ENCODE data around the gene ARRDC2. TPM values are rescaled to one million over a fixed set of nuclear protein-coding genes. Genes with fewer than 3 reads are reported as not detected.
"Not testable (repeated sequence)": the region's sequence is repeated elsewhere in the genome, so short reads cannot be mapped to it uniquely, and the experiment has no call there.

Gene ARRDC2
- total RNA-seq, 1 donor from 2014 or later, result 6.3 TPM

GRCh38 chr19:17989425-17990094 lies 18.4 kb upstream of the ARRDC2 start:
- DNase-seq (ENCODE audit: low read depth), result no peak

DNA sequence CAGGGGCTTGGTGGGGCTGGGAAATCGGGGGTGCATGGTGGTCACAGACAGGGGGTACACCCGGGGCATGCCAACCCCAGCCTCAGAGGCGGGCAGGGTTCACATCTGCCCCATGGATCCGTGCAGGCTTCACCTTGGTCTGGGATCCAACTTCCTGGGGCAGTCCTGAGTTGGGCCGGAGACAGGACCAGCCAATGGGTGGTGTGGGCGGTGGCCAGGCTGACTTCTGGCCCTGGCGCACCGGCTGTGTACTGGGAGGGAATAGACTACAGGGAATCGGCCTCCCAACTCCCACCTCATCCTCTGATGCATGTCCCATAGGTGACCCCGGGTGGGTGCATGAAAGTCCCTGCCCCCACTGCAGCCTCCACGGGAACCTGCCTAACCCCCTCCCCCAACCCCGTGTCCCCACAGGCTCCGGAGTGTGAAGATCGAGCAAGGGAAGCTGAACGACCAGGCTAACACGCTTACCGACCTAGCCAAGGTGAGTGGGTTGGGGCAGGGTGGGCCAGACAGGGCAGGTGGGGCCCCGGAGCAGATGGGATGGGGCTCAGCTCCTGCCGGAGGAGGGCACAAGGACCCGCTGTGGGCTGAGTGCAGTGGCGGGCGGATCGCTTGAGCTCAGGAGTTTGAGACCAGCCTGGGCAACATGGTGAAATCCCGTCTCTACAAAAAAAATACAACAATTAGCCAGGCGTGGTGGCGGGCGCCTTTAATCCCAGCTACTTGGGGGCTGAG lies 14.7 kb upstream of the ARRDC2 start:
- no peak for DNase-seq (ENCODE audit: low read depth)

GRCh38 chr19:17996826-17997316 lies 11.1 kb upstream of the ARRDC2 start:
- DNase-seq (ENCODE audit: low read depth), result peak; percentile 79

DNA sequence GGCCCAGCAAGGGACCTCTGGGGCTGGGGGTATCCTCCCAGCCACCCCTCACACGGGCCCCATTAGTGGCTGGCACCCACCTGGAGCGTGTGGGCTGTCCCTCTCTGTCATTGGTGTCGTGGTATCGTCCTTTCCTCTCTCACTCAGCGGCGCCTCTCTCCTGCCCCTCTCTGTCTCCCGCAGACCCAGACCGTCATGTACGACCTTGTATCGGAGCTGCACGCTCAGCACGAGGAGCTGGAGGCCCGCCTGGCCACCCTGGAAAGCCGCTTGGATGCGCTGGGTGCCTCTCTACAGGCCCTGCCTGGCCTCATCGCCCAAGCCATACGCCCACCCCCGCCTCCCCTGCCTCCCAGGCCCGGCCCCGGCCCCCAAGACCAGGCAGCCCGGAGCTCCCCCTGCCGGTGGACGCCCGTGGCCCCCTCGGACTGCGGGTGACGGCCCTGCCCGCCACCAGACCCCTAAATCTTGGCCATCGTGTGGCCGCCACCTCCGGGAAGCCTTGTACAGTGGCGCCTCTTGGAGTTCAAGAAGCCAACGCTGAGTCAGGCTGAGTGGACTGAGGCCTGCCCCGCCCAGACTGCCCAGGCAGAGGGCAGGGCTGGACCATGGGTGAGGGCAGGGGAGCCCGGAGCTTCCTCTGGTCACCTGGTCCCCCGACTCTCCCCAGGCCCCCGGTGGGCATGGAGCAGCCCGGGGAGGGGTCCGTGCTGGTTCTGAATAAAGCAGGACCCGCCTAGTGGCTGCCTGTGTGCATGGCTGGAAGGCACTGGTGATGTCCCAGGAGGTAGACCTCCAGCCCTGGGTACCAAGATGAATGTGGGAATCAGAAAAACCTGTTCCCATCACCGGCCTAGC lies 9.8 kb upstream of the ARRDC2 start:
- DNase-seq (ENCODE audit: low read depth), result peak; percentile 22

- no peak for DNase-seq (ENCODE audit: low read depth)
These were observed 9.2 kb upstream of the ARRDC2 start for GRCh38 chr19:17998827-17999150.

DNA sequence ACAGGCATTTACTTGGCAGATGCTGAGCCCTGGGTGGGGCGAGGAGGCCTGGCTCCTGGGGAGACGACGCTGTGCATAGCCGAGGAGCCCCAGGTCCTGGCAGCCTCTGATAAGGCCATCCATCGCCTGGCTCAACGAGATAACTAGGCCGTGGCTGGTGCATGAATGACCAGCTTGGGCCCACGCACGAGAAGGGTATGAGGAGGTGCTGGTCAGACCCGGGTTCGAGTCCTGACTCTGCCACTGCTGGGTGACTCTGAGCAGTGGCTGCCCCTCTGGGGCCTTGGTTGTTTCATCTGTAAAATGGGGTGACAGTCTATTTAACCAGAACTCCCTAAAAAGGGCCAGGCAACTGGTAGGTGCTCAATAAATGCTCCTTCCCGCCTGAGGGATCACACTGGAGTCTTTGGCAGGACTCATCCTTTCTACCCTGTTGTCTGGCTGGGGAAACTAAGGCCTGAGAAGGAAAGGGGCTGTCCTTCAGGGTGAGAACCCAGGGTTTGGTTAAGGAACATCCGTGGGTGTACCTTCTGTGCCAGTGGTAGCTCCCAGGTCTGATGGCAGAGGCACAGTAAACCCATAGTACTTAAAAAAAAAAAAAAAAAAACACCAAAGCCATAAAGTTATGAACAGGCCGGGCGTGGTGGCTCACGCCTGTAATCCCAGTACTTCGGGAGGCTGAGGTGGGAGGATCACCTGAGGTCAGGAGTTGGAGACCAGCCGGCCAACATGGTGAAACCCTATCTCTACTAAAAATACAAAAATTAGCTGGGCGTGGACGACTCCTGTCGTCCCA lies 8.1 kb upstream of the ARRDC2 start:
- no peak for DNase-seq (ENCODE audit: low read depth)

- no peak for DNase-seq (ENCODE audit: low read depth)
These were observed 7.5 kb upstream of the ARRDC2 start for GRCh38 chr19:18000480-18000914.

DNA sequence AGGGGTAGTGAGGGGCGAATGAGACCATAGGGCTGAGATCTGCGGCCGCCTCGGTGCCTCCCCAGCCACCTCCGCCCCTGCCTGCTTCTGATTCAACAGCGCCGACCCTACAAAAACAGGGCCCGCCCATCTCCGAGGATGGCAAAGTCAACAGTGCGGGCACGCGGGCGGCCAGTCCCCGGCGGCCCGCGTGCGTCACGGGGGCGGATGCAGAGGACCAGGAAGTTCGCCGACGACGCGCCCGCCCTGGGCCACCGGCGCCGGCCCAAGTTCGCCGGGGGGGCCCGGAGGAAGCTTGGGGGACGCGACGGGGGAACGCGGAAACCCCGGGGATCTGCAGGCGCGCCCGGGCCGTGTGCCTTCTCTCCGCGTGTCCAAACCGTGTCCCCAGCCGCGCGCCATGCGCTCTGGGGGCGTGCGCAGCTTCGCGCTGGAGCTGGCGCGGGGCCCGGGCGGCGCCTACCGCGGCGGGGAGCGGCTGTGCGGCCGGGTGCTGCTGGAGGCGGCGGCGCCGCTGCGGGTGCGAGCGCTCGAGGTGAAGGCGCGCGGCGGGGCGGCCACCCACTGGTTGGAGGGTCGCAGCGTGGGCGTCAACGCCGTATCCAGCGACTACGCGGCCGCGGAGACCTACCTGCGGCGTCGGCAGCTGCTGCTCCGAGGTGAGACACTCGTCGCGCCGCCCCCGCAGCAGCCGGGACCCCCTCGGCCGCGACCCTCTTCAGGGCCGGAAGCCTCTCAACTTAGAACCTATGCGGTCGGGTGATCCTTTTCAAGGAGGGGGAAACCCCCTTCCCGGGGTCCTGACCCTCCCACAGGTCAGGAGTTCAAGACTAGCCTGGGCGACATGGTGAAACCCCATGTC lies 6.8 kb upstream of the ARRDC2 start:
- peak; percentile 65 for DNase-seq (ENCODE audit: low read depth)

DNA sequence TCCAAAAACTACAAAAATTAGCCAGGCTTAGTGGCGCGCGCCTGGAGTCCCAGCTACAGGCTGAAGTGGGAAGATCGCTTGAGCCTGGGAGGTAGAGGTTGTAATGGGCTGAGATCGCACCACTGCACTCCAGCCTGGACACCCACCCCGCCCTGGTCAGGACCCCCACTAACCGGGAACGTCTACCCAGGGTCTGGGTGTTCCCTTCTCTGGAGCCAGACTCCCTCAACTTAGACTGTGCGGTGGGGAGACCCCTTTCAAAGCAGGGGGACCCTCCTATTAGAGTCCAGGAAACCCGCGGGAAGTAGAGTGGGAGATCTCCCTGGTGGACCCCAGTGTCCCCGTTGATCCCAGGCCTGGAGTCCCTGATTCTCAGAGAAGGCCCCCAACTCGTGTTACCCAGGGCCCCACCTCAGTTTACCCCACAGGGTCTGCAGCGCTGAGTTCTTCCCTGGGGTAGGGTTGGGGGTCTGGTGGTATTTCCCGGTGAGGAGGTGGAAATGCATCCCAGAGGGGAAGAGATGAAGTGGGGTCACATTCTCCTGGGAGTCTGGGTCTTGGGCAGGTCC lies 6.1 kb upstream of the ARRDC2 start:
- DNase-seq (ENCODE audit: low read depth), result no peak

- DNase-seq (ENCODE audit: low read depth), result no peak
These were observed 5.6 kb upstream of the ARRDC2 start for GRCh38 chr19:18002347-18002850.

DNA sequence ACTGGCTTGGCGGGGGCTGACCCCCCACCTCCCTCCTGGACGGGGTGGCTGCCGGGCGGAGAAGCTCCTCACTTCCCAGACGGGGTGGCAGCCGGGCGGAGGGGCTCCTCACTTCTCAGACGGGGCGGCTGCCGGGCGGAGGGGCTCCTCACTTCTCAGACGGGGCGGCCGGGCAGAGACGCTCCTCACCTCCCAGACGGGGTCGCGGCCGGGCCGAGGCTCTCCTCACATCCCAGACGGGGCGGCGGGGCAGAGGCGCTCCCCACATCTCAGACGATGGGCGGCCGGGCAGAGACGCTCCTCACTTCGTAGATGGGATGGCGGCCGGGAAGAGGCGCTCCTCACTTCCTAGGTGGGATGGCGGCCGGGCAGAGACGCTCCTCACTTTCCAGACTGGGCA lies 2.2 kb upstream of the ARRDC2 start:
- DNase-seq (ENCODE audit: low read depth), result not testable (repeated sequence)

DNA sequence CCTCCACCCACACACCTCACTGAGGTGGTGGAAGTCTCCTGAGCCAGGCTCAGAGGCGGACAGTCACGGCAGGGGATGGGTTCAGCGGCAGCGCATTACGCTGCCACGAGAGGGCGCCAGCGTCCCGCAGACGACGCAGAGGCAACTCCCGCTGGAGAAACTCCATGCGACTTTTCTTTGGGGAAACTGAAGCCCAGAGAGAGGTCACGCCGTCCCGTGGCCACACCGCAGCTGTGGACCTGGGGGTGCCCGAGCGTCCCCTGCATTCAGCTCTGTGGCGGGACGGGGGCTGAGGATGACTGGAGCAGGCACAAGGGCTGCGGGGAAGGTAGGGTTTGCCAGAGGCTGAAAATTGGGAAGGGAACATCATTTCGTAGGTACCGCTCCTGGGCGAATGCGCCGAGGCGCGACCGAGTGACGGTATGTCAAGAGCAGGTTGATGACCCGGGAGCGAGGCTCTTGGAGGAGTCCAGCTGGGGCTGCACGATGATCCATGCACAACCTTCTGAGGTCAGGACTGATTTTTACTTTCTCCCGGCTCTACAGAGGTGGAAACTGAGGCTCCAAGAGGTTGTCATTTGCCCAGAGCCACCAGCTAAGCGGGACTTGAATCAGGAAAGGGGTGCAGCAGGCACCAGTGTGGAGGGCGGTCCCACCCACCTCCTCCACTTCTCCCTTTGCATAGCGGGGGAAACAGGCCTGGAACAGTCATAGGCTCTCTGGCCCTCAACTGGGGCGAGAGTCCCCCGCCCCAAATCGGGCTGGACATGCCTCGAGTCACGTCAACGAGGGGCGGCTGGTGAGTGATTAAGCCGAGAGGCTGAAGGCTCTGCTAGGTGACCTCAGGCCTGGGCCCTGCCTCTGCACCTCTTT lies 690 bp upstream of the ARRDC2 start:
- peak; percentile 75 for DNase-seq (ENCODE audit: low read depth)

- DNase-seq (ENCODE audit: low read depth), result no peak
These were observed 844 bp downstream of the ARRDC2 start for GRCh38 chr19:18008814-18009213.

DNA sequence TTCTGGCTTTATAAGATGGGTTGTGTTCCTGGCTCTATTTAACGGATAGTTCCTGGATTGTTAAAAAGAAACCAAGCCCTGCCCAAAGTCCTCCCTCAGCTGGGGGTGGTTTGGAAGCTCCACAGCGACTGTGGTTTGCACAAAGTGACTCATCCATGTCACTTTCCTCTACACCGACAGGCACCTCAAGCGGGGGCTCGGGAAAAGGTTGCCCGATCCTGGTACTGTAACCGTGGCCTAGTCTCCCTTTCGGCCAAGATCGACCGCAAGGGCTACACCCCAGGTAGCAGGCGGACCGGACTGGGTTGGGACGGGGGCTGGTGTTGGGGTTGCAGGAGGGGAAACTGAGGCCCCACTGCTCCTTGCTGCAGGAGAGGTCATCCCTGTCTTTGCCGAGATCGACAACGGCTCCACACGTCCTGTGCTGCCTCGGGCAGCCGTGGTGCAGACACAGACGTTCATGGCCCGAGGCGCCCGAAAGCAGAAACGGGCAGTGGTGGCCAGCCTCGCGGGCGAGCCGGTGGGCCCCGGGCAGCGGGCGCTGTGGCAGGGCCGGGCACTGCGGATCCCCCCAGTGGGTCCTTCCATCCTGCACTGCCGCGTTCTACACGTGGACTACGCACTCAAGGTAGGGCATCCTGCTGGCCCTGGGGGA lies 1.6 kb downstream of the ARRDC2 start:
- no peak for DNase-seq (ENCODE audit: low read depth)

DNA sequence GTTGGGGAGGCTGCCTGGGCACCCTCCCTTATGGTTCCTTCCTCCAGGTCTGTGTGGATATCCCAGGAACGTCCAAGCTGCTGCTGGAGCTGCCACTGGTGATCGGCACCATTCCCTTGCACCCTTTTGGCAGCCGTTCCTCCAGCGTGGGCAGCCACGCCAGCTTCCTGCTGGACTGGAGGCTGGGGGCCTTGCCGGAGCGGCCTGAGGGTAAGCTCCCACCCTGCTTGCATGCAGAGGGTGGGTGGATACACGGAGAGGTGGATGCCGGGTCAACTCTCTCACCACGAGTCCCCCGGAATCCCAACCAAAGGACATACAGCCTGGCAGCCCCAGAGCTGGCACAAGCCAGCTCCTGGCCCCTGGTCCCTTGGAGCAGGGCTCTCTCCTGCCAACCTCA lies 2.2 kb downstream of the ARRDC2 start:
- no peak for DNase-seq (ENCODE audit: low read depth)

GRCh38 chr19:18013210-18014111 lies 5.5 kb downstream of the ARRDC2 start:
- DNase-seq (ENCODE audit: low read depth), result no peak

DNA sequence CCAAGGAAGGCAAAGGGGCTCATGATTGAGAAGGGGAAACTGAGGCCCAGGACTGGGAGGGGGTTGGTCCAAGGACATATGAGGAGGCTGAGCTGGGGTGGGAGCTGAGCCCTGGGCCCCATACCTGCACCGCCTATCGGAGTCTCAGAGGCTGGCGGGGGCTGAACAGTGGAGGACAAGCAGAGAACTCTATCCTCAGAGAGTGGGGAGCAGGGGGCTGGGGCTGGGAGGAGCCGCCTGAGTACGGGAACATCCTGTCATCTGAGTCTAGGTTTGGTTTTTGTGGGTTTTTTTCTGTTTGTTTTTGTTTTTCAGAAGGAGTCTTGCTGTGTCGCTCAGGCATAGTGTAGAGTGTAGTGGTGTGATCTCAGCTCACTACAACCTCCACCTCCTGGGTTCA lies 6.2 kb downstream of the ARRDC2 start:
- no peak for DNase-seq (ENCODE audit: low read depth)

Measured in myocyte (in vitro differentiated cells).